GM18517 (cell line): ENCODE measurements around the gene HJV.

Source experiments
- ATAC-seq: cut with Tn5 transposase; IDR thresholded peaks from one replicate; pipeline ENCODE4 v1.9.1; 2021; ENCODE audit warnings: mild to moderate bottlenecking, moderate library complexity; ENCODE audit not compliant: unreplicated experiment

The HJV gene

DNA sequence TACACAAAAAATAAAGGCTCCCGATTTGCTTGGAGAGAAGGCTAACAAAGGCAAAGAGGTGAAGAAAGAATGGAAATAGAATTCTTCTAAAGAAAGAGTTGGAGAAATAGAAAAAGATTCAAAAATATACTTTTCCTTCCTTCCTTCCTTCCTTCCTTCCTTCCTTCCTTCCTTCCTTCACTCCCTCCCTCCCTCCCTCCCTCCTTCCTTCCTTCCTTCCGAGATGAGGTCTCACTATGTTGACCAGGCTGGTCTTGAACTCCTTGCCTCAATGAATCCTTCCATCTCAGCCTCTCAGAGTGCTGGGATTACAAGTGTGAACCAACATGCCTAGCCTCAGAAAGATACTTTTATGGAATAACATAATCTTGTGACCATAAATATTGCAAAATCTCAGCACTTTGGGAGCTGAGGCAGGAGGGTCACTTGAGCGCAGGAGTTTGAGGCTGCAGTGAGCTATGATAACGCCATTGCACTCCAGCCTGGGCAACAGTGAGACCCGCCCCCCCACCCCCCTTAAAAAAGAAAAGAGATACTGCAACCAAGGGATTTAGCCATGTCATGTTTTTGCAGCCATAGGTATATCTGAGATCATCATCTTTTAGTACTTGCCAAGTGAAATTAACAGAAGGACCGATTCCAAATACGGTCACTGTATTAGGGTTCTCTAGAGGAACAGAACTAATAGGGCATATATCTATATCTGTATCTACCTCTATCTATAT, 1.0 kb upstream of the HJV start:
- no peak for ATAC-seq

DNA sequence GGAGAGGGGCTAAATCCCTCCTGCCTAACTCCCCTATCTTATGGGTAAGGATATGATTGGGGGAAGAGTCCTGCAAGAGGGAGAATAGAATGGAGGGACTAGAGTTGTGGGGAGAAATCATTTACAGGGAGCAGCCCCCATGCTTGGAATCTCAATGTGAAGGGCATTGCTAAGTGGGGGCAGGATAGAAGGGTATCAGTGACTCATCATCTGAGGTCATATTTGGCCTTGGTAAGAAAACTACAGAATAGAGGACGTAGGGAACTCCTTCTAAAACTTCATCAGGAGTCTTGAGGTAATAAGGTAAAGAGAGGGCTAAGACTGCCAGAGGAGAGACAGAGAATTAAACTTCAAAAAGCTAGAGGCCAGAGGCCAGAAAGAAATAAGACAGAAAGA, 487 bp downstream of the HJV start:
- ATAC-seq: no peak

- ATAC-seq: no peak
Measured at GRCh38 chr1:146020058-146021049, 1.2 kb downstream of the HJV start.

GRCh38 chr1:146019231-146020057, 2.1 kb downstream of the HJV start:
- no peak for ATAC-seq

DNA sequence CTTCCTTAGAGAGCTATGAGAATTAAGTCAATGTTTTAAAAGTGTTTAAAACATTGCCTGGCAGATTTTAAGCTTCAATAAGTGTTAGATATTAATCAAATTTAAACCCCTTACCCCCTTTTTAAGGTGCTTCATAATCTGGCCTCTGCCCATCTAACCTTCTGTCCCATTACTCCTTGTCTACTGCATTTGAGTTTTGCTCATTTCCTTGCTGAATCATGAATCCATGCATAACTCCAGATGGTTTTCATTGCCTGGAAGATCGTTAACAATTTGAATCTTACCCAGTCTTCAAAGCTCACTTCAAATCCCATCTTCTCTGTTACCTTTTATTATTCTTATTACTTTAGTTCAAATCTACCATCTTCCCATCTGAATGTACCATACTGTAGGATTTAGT, 4.6 kb downstream of the HJV start:
- ATAC-seq: no peak

- no peak for ATAC-seq
Measured at GRCh38 chr1:146013559-146013922, 8.0 kb downstream of the HJV start.

GRCh38 chr1:146012703-146013558, 8.6 kb downstream of the HJV start:
- ATAC-seq: no peak

DNA sequence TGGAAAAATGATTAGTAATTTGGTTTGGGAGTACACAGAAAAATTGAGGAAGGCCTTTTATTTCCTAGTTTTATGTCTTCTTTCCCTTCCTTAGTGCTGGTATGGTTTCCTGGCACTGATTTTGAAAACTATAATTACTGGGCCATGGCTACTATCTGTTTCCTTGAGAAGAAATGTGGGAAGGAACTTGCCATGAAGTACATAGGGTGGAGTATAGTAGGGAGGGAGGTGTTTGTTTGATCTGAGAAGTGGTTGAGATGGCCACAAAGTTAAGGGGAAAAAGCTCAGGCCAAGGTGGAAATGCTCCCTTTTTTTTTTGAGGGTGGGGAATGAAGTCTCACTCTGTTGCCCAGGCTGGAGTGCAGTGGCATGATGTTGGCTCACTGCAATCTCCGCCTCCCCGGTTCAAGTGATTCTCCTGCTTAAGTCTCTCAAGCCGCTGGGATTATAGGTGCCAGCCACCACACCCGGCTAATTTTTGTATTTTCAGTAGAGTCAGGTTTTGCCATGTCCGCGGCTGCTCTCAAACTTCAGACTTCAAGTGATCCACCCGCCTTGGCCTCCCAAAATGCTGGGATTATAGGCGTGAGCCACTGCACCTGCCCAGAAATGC, 11.3 kb downstream of the HJV start:
- no peak for ATAC-seq

- no peak for ATAC-seq
Measured at GRCh38 chr1:146007489-146008133, 13.9 kb downstream of the HJV start.

DNA sequence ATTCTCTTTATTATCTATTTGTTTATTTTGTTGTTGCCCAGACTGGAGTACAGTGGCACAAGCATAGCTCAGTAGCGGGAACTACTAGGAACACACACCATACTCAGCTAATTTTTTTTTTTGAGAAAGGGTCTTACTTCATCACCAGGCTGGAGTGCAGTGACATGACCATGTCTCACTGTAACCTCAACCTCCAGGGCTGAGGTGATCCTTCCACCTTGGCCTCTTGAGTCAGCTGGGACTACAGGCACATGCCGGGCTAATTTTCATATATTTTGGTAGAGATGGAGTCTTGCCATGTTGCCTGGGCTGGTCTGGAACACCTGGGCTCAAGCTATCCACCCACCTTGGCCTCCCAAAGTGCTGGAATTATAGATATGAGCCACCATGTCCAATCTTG, 19.8 kb downstream of the HJV start:
- no peak for ATAC-seq

DNA sequence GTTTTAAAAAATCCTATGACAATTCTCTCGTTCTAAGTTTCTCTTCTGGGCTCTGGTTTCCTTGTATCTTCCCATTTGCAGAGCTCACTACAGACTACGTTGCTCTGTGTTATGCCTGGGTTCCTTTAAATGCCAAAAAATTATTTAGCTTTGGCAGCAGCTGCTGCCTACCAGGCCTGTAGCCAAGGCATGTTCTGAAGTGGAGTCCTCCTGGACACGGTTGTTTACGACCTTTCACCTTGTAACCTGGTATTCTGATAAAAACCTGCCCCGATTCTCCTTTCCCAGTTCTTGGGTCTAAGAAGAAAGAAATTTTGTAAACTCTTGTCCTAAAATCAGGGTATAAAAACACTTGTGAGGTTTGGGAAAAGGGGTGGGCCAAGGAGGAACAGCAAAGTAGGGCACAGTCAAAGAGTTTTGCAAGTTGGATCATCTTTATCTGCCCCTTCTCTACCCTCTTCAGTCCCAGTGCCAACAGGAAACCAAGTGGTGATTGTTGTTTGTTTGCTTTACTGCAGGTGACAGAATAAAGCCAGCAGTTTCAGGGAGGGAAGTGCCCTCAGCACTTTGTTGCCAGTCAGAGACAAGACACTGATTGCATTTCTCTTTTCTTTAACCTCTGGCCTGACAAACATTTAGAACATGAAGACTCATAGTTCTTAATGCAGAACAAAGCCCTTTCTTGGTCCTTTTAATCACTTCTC, 22.1 kb downstream of the HJV start:
- ATAC-seq: no peak

GRCh38 chr1:145997718-145998023, 23.9 kb downstream of the HJV start:
- ATAC-seq: no peak

GRCh38 chr1:145997016-145997717, 24.4 kb downstream of the HJV start:
- ATAC-seq: peak; percentile 12

DNA sequence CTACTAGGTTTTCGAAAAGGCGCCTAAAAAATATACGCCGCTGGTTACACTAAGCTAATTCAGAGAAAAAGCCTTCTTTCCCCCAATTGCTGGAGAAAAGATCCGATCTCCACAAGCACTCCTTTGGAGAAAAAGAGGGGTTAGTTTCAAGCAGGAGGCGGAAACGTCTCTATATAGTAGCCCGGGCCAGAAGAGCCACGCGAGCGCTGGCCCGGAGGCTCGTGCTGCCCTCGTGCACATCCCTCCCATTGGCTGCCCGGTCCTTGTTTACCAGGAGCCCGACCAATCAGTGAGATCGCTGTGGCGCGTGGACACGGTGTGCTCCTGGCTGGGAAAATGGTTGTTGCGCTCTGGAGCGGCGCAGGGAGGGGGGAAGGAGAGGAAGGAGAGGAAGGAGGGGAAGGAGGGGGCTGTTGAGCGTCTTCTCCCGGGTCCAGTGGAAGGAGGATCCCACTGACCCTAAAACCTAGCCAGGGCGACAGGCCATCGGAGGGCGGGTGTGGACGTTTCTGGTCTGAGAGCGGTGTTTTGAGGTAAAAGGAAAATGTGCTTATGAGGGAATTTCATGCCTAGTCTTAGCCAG, 25.0 kb downstream of the HJV start, which contains the start of gene TXNIP:
Gene TXNIP (minus strand): TSS at position 147 of the 583 bp plus-strand sequence. CDS start 313 bp downstream, outside the sequence.
- ATAC-seq: peak; percentile 72

GRCh38 chr1:145995964-145996432, 25.5 kb downstream of the HJV start:
- no peak for ATAC-seq

DNA sequence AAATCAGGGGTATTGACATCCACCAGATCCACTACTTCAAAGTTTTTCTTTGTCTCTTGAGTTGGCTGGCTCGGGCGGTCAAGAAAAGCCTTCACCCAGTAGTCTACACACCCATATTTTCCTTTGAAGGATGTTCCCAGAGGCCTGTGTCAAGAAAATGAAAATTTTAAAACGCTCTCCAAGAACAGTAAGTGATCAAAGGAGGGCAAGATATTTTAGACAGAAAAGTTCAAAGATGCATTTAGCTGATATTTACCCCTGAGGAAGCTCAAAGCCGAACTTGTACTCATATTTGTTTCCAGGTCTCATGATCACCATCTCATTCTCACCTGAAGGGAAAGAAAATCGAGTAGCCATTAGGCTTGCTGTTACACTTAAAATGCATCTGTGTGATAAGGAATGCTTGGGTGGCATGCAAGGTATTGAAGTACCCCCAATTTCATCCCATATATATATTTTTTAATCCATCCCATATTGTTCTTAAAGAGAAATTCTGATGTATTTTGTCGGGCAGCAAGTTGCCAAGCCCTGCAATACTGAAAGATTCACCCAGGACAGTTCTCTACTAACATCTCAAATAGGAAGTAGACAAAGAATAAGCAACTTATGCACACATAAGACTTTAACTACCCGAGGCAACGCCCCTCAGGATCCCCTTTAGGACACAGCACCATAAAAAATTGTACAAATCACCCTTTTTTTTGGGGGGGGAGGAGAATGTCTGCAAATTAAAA, 26.2 kb downstream of the HJV start:
- no peak for ATAC-seq
